DMS53 (cell line): Measurements from ENCODE around the gene TENM4.

Source experiments
- DNase-seq: peaks from one replicate; lab custom pipeline; 2025; lab: John Stamatoyannopoulos, UW

The TENM4 gene

GRCh38 chr11:79055856-79056631 lies 384.8 kb downstream of the TENM4 start:
- DNase-seq = no peak

DNA sequence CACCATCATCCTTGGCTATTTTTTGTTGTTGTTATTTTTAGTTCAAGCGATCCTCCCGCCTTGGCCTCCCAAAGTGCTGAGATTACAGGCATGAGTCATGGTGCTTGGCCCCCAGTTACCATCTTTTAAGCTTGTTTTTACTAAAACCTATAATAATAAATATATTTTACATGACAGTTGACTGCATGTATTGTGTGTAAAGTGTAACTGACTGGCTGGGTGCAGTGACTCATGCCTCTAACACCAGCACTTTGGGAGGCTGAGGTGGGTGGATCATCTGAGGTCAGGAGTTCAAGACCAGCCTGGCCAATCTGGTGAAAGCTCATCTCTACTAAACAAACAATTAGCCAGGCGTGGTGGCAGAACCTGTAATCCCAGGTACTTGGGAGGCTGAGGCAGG lies 386.2 kb downstream of the TENM4 start:
- peak; percentile 62 for DNase-seq

GRCh38 chr11:79052544-79052943 lies 388.3 kb downstream of the TENM4 start:
- peak; percentile 48 for DNase-seq

- DNase-seq = no peak
Measured at GRCh38 chr11:79050786-79051185, 390.0 kb downstream of the TENM4 start.

- no peak for DNase-seq
Measured at GRCh38 chr11:79049741-79050179, 391.1 kb downstream of the TENM4 start.

- DNase-seq = no peak
Measured at GRCh38 chr11:79047980-79048379, 392.9 kb downstream of the TENM4 start.

DNA sequence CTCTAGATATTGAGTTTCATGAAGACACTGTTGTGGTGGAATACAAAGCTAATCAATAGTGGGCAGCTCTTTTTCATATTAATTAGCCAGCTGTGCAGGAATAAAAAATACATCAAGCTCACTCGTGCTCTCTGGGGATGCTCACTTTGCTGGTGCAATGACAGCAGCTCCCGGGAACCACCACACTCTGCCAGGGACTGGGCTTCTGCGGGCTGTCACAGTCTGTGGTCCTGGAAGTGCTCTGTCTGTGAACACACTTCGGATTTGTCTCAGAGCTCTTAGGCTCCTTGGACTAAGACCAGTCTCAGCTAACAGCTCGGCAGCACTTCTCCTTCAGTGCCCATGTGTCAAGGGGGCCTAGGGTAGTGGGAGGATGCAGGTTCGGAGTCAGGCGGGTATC lies 393.5 kb downstream of the TENM4 start:
- no peak for DNase-seq

DNA sequence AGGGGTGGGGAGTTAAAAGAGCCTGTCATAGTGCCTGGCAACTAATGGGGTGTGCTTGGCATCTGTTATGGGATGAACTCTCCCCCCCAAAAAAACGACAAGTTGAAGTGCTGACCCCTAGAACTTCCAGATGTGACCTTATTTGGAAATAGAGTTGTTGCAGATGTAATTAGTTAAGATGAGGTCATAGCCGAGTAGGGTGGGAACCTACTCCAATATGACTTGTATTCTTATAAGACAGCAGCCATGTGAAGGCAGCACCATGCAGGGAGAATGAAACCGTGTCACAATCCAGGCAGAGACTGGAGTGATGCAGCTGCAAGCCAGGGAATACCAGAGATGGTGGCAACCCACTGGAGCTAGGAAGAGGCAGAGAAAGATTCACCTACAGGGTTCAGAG lies 394.5 kb downstream of the TENM4 start:
- no peak for DNase-seq

DNA sequence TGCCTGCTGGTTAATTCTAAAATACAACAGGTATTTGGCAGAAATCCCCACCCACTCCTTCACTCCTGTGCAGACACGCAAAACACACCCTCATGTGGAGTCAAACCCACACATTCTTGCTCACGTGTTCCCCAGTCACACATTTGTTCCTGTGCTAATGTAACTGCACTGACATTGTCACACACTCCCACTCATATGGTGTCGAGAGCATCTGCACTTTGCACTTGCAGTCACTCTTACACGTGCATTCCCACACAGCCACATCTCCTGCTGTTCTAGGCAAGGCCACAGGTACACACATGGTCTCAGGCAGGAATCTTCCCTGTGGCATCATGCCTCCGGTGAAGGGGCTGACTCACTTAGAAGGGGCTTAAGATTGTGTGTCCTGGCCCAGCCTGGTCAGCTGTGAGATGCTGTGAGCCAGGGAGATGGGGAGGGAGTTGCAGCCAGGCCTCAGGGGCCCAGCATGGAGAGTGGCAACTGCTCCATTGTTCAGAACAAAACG lies 395.0 kb downstream of the TENM4 start:
- DNase-seq = no peak

DNA sequence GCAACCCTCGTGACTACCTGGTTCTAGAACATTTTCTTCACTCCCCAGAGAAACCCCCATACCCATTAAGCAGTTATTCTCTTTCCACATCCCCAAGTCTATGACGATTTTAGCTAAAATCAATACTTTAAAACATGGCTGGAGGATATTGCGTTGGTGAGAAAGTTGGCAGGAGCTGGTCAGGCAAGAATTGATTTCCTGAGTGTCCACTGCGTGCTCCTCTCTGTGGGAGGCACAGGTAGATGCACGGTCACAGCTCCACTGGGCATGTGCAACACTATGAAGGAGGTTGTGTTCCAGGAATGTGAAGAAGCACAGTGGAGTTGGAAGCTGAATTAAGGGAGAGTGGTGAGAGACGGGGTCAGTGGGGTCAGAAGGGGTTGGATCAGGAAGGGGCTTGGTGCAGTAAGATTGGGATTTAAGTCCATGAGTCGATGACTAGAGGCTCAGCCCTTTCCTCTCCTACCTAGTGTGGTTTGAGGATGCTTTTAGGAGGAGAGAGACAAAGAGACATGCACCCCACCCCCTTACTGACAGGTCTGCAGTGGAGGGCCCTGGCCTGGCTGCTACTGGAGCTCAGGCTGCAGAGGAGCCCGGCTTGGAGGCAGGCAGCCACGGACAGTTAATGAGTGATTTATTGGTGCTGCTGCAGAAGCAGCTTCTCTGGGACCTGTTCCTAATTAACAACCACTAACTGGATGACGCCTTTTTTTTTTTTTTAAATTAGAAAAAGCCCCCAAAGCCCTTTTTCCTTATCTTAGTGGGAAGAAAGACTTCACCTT lies 395.6 kb downstream of the TENM4 start:
- no peak for DNase-seq

DNA sequence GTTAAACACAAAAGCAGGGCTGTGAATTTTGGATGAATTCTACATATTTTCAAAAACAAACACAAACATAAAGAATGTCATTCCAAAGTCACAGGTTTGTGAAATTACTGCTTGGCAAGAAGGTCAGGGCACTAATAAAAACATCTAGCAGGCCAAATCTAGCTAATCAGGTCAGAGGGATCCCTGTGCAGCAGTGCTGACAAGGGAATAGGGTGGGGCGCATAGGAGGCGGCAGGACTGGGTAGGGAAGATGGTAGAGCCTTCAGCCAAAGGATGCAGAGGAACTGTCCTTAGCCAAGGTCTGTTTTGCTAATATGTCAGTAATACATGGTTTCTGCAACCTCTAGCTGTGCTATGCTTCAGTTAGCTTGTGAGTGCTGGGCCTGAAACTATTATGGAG lies 396.6 kb downstream of the TENM4 start:
- DNase-seq = no peak

- DNase-seq = no peak
Measured at GRCh38 chr11:79043726-79044125, 397.1 kb downstream of the TENM4 start.

DNA sequence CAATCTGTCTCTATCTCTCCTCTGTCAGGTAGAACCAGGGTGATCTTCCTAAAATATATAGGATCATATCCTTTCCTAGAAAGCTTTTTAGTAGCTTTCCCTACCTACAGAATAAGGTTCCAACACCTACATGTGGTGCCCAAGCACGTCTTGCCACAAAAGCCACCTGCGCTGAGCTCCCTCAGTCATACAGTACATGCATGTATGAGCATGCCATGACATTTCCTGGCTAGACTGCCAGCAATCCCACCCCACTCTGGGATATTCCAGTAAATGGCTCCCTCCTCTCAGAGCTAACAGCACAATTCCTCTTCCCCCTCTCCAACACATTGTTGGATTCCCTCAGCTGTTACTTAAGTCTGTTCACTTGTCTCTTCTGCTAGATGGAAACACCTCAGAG lies 398.0 kb downstream of the TENM4 start:
- no peak for DNase-seq

DNA sequence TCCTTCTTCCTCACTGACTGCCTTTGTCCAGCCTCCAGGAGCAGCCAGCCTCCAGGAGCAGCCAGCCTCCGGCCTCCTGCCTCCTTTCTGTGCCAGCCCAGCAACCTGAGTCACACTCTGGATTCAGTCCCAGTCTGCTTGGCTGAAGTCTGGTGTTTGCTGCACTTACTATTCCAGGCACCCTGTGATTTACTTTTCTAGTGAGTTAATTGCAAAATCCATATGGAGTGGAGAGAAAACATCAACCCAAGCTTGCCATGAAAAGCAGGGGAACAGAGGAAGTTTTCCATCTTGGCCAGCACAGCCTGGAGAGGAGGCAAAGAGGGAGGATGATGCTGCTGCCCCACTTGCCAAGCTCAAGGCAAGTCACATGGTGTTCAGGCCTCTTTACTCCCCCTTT lies 400.5 kb downstream of the TENM4 start:
- DNase-seq = no peak

GRCh38 chr11:79039122-79039521 lies 401.7 kb downstream of the TENM4 start:
- DNase-seq = peak; percentile 45

- DNase-seq = no peak
Measured at GRCh38 chr11:79035881-79036280, 404.9 kb downstream of the TENM4 start.

DNA sequence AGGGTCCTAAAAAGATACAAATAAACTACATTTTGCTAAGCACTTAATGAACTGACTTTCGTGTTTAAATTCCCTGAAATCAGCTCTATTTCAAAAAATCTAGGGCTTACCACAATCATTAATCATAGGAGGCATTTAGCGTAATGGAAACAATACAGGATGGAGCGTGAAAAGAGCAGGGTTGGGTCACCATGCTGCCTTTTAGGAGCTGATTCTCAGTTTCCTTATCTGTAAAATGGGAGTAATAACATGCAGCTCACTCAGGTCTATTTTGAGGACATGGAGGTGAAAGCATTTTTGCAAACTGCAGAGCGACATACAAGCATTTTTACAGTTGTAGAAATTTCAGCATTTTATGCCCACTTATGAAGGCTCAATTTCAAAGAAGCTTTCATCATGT lies 407.0 kb downstream of the TENM4 start:
- DNase-seq = no peak

GRCh38 chr11:79030448-79030847 lies 410.4 kb downstream of the TENM4 start:
- no peak for DNase-seq

GRCh38 chr11:79028225-79028624 lies 412.6 kb downstream of the TENM4 start:
- no peak for DNase-seq

DNA sequence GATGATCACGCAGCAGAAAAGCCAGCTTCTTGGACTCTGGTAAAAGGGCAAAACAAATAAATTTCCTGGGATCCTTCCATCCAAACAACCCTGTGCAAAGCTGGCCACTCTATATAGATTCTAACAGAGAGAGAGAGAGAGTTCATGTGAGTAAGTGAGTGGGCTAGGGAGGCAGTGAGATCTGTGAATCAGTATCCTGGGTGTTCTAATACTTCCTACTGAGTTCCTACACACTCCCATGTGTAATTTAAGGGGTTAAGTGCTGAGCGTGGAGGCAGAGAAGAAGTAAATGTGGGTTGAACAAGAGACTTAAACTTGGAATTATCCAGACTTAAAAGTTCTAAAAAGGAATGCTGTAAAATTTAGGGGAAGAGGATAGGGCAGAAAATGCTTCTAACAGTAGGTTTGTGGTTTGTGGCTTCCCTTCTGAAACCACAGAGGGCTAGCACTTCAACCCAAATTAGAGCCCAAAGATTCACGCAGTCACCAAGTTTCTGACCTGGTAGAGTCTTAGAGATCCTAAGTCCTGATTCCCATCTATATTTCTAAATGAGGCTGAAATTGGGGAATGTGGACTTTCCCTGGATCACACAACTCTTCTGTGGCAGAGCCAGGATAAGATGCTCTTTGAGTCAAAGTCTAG lies 413.9 kb downstream of the TENM4 start:
- no peak for DNase-seq

- no peak for DNase-seq
Measured at GRCh38 chr11:79025622-79026021, 415.2 kb downstream of the TENM4 start.

DNA sequence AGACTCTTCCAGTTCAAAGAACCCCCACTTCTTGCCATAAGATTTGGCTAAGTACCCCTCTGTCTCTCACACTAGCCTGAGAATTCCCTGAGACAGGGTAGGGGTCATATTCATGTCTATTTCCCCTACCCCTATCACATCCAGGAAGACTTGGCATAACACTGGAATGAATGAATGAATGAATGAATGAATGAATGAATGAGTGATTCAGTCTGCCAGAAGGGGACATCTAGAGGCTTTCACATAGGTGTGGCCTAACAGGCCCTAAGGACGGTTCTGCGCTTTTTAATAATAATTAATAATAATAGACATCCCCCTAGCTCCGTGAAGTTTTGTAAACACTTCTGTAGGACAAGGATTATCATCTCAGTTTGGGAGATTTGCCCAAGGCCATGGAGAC lies 415.7 kb downstream of the TENM4 start:
- DNase-seq = no peak

GRCh38 chr11:79022265-79022664 lies 418.6 kb downstream of the TENM4 start:
- DNase-seq = no peak
